CD14-positive monocyte (primary cell): ENCODE measurements around the gene EXOSC10. TPM values are rescaled to one million over a fixed set of nuclear protein-coding genes. Genes with fewer than 3 reads are reported as not detected.
"Not testable (repeated sequence)": the region's sequence is repeated elsewhere in the genome, so short reads cannot be mapped to it uniquely, and the experiment has no call there.

Experiments
- DNase-seq, 3 donors: peaks; one replicate each; pipeline ENCODE4 v3.0.0-alpha.2; 2011 to 2022
- H2AFZ ChIP-seq: 2 replicates; pipeline ENCODE4 v1.6.0; 2012; ENCODE audit warnings: mild to moderate bottlenecking, low read depth, low read length, inconsistent platforms; ENCODE audit not compliant: insufficient read depth, poor library complexity, severe bottlenecking
- H3K27ac ChIP-seq, 2 donors: 1 replicate in 1 of 2; 2 replicates in 1 of 2; pipeline ENCODE4 v1.5.1; 2012 to 2013; ENCODE audit warnings: low read length in 2 of 2, control low read depth in 1 of 2, inconsistent platforms in 1 of 2, low read depth in 1 of 2, mild to moderate bottlenecking in 1 of 2
- H3K27me3 ChIP-seq, 2 donors: one replicate each; pipeline versions ENCODE4 v1.6.0 to v1.6.1; 2011 to 2013; ENCODE audit warnings: low read length in 2 of 2; ENCODE audit not compliant: control insufficient read depth in 2 of 2, insufficient read depth in 2 of 2
- H3K36me3 ChIP-seq, 2 donors: replicated peaks in 1 of 2; 1 replicate in 1 of 2; 2 replicates in 1 of 2; pipeline versions ENCODE4 v1.5.1 to v1.6.1; 2012 to 2013; ENCODE audit warnings: low read length in 2 of 2, control low read depth in 1 of 2, inconsistent platforms in 1 of 2, mild to moderate bottlenecking in 1 of 2; ENCODE audit not compliant: insufficient read depth in 2 of 2, control insufficient read depth in 1 of 2
- H3K4me1 ChIP-seq, 2 donors: 1 replicate in 1 of 2; 2 replicates in 1 of 2; pipeline versions ENCODE4 v1.5.1 to v1.6.1; 2012 to 2013; ENCODE audit warnings: low read length in 2 of 2, control low read depth in 1 of 2, inconsistent platforms in 1 of 2, mild to moderate bottlenecking in 1 of 2, moderate library complexity in 1 of 2; ENCODE audit not compliant: insufficient read depth in 2 of 2, control insufficient read depth in 1 of 2
- H3K4me2 ChIP-seq: replicated peaks from 2 replicates; pipeline ENCODE3; 2012; ENCODE audit warnings: low read length, moderate library complexity, mild to moderate bottlenecking; ENCODE audit not compliant: poor library complexity, severe bottlenecking; ENCODE audit errors: extremely low read depth
- H3K4me3 ChIP-seq, 3 experiments: fragments of 200-600 bp in 1 of 3; sonication (generic) in 1 of 3; replicated peaks in 1 of 3; 1 replicate in 2 of 3; 2 replicates in 1 of 3; pipeline ENCODE4 v1.5.1; 2011 to 2013; ENCODE audit warnings: low read length in 3 of 3, mild to moderate bottlenecking in 3 of 3, control low read depth in 2 of 3, low read depth in 2 of 3, inconsistent platforms in 1 of 3, moderate library complexity in 1 of 3
- H3K79me2 ChIP-seq: 2 replicates; pipeline ENCODE4 v1.6.0; 2012; ENCODE audit warnings: mild to moderate bottlenecking, control low read depth, inconsistent platforms, low read length, moderate library complexity; ENCODE audit not compliant: insufficient read depth
- H3K9ac ChIP-seq: 2 replicates; pipeline ENCODE4 v1.6.0; 2017; ENCODE audit warnings: low read length, mild to moderate bottlenecking; ENCODE audit not compliant: insufficient read depth, poor library complexity, severe bottlenecking
- H3K9me3 ChIP-seq, 2 donors: replicated peaks in 1 of 2; 1 replicate in 1 of 2; 2 replicates in 1 of 2; pipeline versions ENCODE4 v1.5.1 to v1.6.1; 2012 to 2013; ENCODE audit warnings: low read length in 2 of 2, control low read depth in 1 of 2; ENCODE audit not compliant: control insufficient read depth in 1 of 2, insufficient read depth in 1 of 2
- H4K20me1 ChIP-seq: 2 replicates; pipeline ENCODE4 v1.6.0; 2012; ENCODE audit warnings: mild to moderate bottlenecking, low read length, control low read depth, moderate library complexity; ENCODE audit not compliant: insufficient read depth
- H3K27ac Mint-ChIP-seq, 7 donors: one replicate each; pipeline ENCODE4 v1.8.0; 2020; ENCODE audit warnings: mild to moderate bottlenecking in 7 of 7, mixed read lengths in 7 of 7, moderate library complexity in 6 of 7, inconsistent platforms in 2 of 7
- H3K27me3 Mint-ChIP-seq, 3 donors: one replicate each; pipeline ENCODE4 v1.8.0; 2021 to 2022; ENCODE audit warnings: low read depth in 3 of 3, mild to moderate bottlenecking in 3 of 3, mixed read lengths in 3 of 3, moderate library complexity in 3 of 3, inconsistent platforms in 1 of 3
- H3K36me3 Mint-ChIP-seq, 2 donors: one replicate each; pipeline ENCODE4 v1.8.0; 2020; ENCODE audit warnings: mixed read lengths in 2 of 2, inconsistent platforms in 1 of 2, mild to moderate bottlenecking in 1 of 2
- H3K4me1 Mint-ChIP-seq: one replicate; pipeline ENCODE4 v1.8.0; 2020; ENCODE audit warnings: mild to moderate bottlenecking, mixed read lengths
- H3K4me3 Mint-ChIP-seq, 2 donors: one replicate each; pipeline ENCODE4 v1.8.0; 2020; ENCODE audit warnings: mild to moderate bottlenecking in 2 of 2, mixed read lengths in 2 of 2, moderate library complexity in 1 of 2
- H3K9me3 Mint-ChIP-seq, 7 donors: one replicate each; pipeline ENCODE4 v1.8.0; 2020 to 2022; ENCODE audit warnings: mixed read lengths in 7 of 7, mild to moderate bottlenecking in 6 of 7, moderate library complexity in 6 of 7, inconsistent platforms in 2 of 7
- CTCF ChIP-seq: fragments of 200-600 bp; IDR thresholded peaks from one replicate; pipeline ENCODE4 v1.8.0; 2022; ENCODE audit warnings: antibody characterized with exemption, mild to moderate bottlenecking
- WGBS: methylation state at CpG from one replicate; pipeline ENCODE4 v1.1.5; 2013; ENCODE audit warnings: missing lambda C conversion rate; ENCODE audit not compliant: insufficient coverage; 5-methylcytosine and 5-hydroxymethylcytosine counted together
- intact Hi-C, 2 donors: fragments of 100-400 bp; cut with micrococcal nuclease; formaldehyde crosslinking; loops; one replicate each; pipeline versions ENCODE4 v1.15.0 to v1.15.1; 2023
- polyA plus RNA-seq, 3 donors: library from polyadenylated mRNA; depleted of rRNA in 1 of 3; unstranded in 2 of 3; stranded (reverse) in 1 of 3; fragments of 300-500 nt in 2 of 3; fragments of >200 nt in 1 of 3; fragmentation: Illumina TruSeq in 2 of 3; gene quantifications; 1 replicate in 2 of 3; 2 replicates in 1 of 3; pipeline ENCODE4 v1.2.3, GENCODE V29; 2012 to 2021

The EXOSC10 gene
- polyA plus RNA-seq, 3 donors, result 24.0 to 66.3 (median 27.4) TPM

- Histone ChIP-seq H3K9me3 (no peaks in the 10 kb centered on the region), H3K4me1 (peaks cover 12 to 15% of the 10 kb centered on the region in 2 donors), H3K79me2 (peaks cover 23% of the 10 kb centered on the region), H3K4me2 (peak overlapping the region; percentile 70), H4K20me1 (no peaks in the 10 kb centered on the region), H3K9ac (peak overlapping the region; percentile 97), H3K36me3 (peaks cover 20 to 30% of the 10 kb centered on the region in 2 donors), H3K27me3 (no peaks in the 10 kb centered on the region), H2AFZ (peak overlapping the region; percentile 99), H3K27ac (peak overlapping the region in 1 of 2 donors; percentile 87), H3K4me3 (peak overlapping the region; percentile 91 to 96 (median 96))
- TF ChIP-seq CTCF, result no peak
- Mint-ChIP-seq H3K4me3 (peak overlapping the region; percentile 89 to 96), H3K36me3 (peaks cover 9 to 26% of the 10 kb centered on the region in 2 donors), H3K27me3 (no peaks in the 10 kb centered on the region), H3K9me3 (no peaks in the 10 kb centered on the region), H3K27ac (peak overlapping the region; percentile 59 to 93 (median 89)), H3K4me1 (peaks cover 9% of the 10 kb centered on the region)
- DNase-seq, result no peak
- 77% methylated on average over 13 of the region's 13 CpGs for WGBS
- intact Hi-C loops, result loop anchor here in 1 of 2 donors (10.0 kb wide), 1 partner anchor 155 kb away; no protein-coding TSS in a partner anchor
These were observed 452 bp upstream of the EXOSC10 start for GRCh38 chr1:11100149-11100493.

GRCh38 chr1:11098931-11099309 lies 749 bp downstream of the EXOSC10 start:
- intact Hi-C loops, result loop anchor here in 1 of 2 donors (5.0 to 10.0 kb wide), 2 partner anchors 82 to 166 kb away; partner anchors contain the start of gene MTOR
- H3K27ac ChIP-seq, result peak overlapping the region; percentile 20 to 87
- no peaks in the 10 kb centered on the region for H3K27me3 Mint-ChIP-seq
- H2AFZ ChIP-seq, result peak overlapping the region; percentile 99
- H3K27ac Mint-ChIP-seq, result peak overlapping the region; percentile 53 to 87 (median 79)
- WGBS, result 0% methylated on average over 2 of the region's 5 CpGs
- H3K4me1 ChIP-seq, result peaks cover 12 to 15% of the 10 kb centered on the region in 2 donors
- peak overlapping the region; percentile 97 for H3K9ac ChIP-seq
- no peaks in the 10 kb centered on the region for H3K9me3 ChIP-seq
- peaks cover 13 to 38% of the 10 kb centered on the region in 2 donors for H3K36me3 Mint-ChIP-seq
- H3K4me2 ChIP-seq, result peak overlapping the region; percentile 70
- no peaks in the 10 kb centered on the region for H3K9me3 Mint-ChIP-seq
- no peaks in the 10 kb centered on the region for H3K27me3 ChIP-seq
- H3K4me3 ChIP-seq, result peak overlapping the region; percentile 91 to 96 (median 96)
- no peak for DNase-seq
- TF ChIP-seq CTCF, result no peak
- H3K4me3 Mint-ChIP-seq, result peak overlapping the region; percentile 89 to 96
- peaks cover 30 to 42% of the 10 kb centered on the region in 2 donors for H3K36me3 ChIP-seq
- peaks cover 23% of the 10 kb centered on the region for H3K79me2 ChIP-seq
- H4K20me1 ChIP-seq, result no peaks in the 10 kb centered on the region
- H3K4me1 Mint-ChIP-seq, result peaks cover 9% of the 10 kb centered on the region

GRCh38 chr1:11083784-11084183 lies 15.9 kb downstream of the EXOSC10 start:
- peaks cover 60 to 72% of the 10 kb centered on the region in 2 donors for H3K36me3 Mint-ChIP-seq
- H3K27me3 Mint-ChIP-seq, H3K4me2 ChIP-seq, H3K27ac Mint-ChIP-seq, H3K4me1 Mint-ChIP-seq, H3K27me3 ChIP-seq, H4K20me1 ChIP-seq, intact Hi-C loops, H3K9me3 Mint-ChIP-seq, DNase-seq, H3K4me1 ChIP-seq, H3K9ac ChIP-seq, H3K4me3 ChIP-seq, H3K9me3 ChIP-seq, H3K4me3 Mint-ChIP-seq, H2AFZ ChIP-seq, H3K79me2 ChIP-seq, H3K27ac ChIP-seq: not testable (repeated sequence)
- peaks cover 61 to 70% of the 10 kb centered on the region in 2 donors for H3K36me3 ChIP-seq
- WGBS, result no CpG with 5 or more reads among the region's 3 CpGs
